SK-N-SH (cell line): ENCODE data around the gene ARHGAP21. TPM values are rescaled to one million over a fixed set of nuclear protein-coding genes. Genes with fewer than 3 reads are reported as not detected.

Experiments used
- CTCF ChIA-PET: fragments of 300-600, 350-600 bp; formaldehyde crosslinking; extraction: SDS; loops from one replicate; lab custom pipeline; 2021; lab: Yijun Ruan, JAX
- POLR2A ChIA-PET: fragments of 350-600 bp; sonication (Branson Sonifier 250); formaldehyde crosslinking; extraction: SDS; loops from one replicate; lab custom pipeline; 2020; ENCODE audit warnings: antibody characterized with exemption, inconsistent platforms; lab: Yijun Ruan, JAX
- DNase-seq: peaks from one replicate; pipeline ENCODE4 v3.0.0; 2012
- H2AFZ ChIP-seq: fragments of 200-600 bp; sonication (generic); 2 replicates; pipeline ENCODE4 v1.8.1; 2016; ENCODE audit warnings: antibody characterized with exemption, mild to moderate bottlenecking, low read depth
- H3F3A ChIP-seq: fragments of 200-600 bp; sonication (generic); replicated peaks from 2 replicates; pipeline ENCODE3; 2016; ENCODE audit warnings: antibody characterized with exemption, mild to moderate bottlenecking; ENCODE audit not compliant: insufficient read depth
- H3K27ac ChIP-seq, 2 experiments: fragments of 200-500 bp in 1 of 2; fragments of 200-600 bp in 1 of 2; sonication (Bioruptor generic) in 1 of 2; sonication (generic), shearing (Covaris generic) in 1 of 2; 2 replicates each; pipeline versions ENCODE4 v1.5.1 to v1.6.1; 2014 to 2016; ENCODE audit warnings: low read depth in 2 of 2, inconsistent platforms in 1 of 2, low read length in 1 of 2, mild to moderate bottlenecking in 1 of 2, mixed read lengths in 1 of 2
- H3K27me3 ChIP-seq: fragments of 200-600 bp; sonication (generic), shearing (Covaris generic); 2 replicates; pipeline ENCODE4 v1.6.1; 2016; ENCODE audit warnings: mixed run types; ENCODE audit not compliant: insufficient read depth
- H3K36me3 ChIP-seq, 2 experiments: fragments of 200-500 bp in 1 of 2; fragments of 200-600 bp in 1 of 2; sonication (Bioruptor generic) in 1 of 2; sonication (generic) in 1 of 2; replicated peaks in 1 of 2; 2 replicates each; pipeline versions ENCODE3 to v1.5.1; 2014 to 2016; ENCODE audit warnings: low read length in 1 of 2, mild to moderate bottlenecking in 1 of 2; ENCODE audit not compliant: insufficient read depth in 2 of 2, control insufficient read depth in 1 of 2
- H3K4me1 ChIP-seq, 2 experiments: fragments of 200-500 bp in 1 of 2; fragments of 200-600 bp in 1 of 2; sonication (Bioruptor generic) in 1 of 2; sonication (generic), shearing (Covaris generic) in 1 of 2; 2 replicates each; pipeline versions ENCODE4 v1.5.1 to v1.6.1; 2014 to 2016; ENCODE audit warnings: low read depth in 1 of 2, low read length in 1 of 2, mixed run types in 1 of 2; ENCODE audit not compliant: insufficient read depth in 2 of 2, control insufficient read depth in 1 of 2
- H3K4me2 ChIP-seq: fragments of 200-600 bp; sonication (generic), shearing (Covaris generic); 2 replicates; pipeline ENCODE4 v1.6.1; 2017; ENCODE audit warnings: mixed run types
- H3K4me3 ChIP-seq, 2 experiments: fragments of 200-500 bp in 1 of 2; fragments of 200-600 bp in 1 of 2; sonication (Bioruptor generic) in 1 of 2; sonication (generic), shearing (Covaris generic) in 1 of 2; 2 replicates each; pipeline versions ENCODE4 v1.5.1 to v1.8.1; 2014 to 2016; ENCODE audit warnings: low read depth in 2 of 2, inconsistent platforms in 1 of 2, low read length in 1 of 2, mild to moderate bottlenecking in 1 of 2, mixed read lengths in 1 of 2, moderate library complexity in 1 of 2
- H3K79me2 ChIP-seq: fragments of 200-600 bp; sonication (generic); 2 replicates; pipeline ENCODE4 v1.8.1; 2017; ENCODE audit warnings: mild to moderate bottlenecking; ENCODE audit not compliant: insufficient read depth
- H3K9ac ChIP-seq: fragments of 200-600 bp; sonication (generic); 2 replicates; pipeline ENCODE4 v1.6.1; 2017; ENCODE audit warnings: mixed run types
- H3K9me2 ChIP-seq: fragments of 200-600 bp; sonication (generic); 2 replicates; pipeline ENCODE4 v1.6.1; 2017; ENCODE audit warnings: mixed run types
- H3K9me3 ChIP-seq: fragments of 200-600 bp; sonication (generic); 2 replicates; pipeline ENCODE4 v1.6.1; 2017; ENCODE audit warnings: mixed run types, mild to moderate bottlenecking, moderate library complexity
- H4K20me1 ChIP-seq: fragments of 200-600 bp; sonication (generic); 2 replicates; pipeline ENCODE4 v1.6.1; 2017; ENCODE audit warnings: mild to moderate bottlenecking, mixed run types; ENCODE audit not compliant: insufficient read depth
- CHD2 ChIP-seq: fragments of 150-350 bp; IDR thresholded peaks from 2 replicates; pipeline ENCODE4 v1.6.1; 2018; ENCODE audit warnings: low read length; ENCODE audit not compliant: partially characterized antibody
- ELF1 ChIP-seq: IDR thresholded peaks from 2 replicates; pipeline ENCODE4 v1.4.0; 2012
- EP300 ChIP-seq, 2 experiments: IDR thresholded peaks; 2 replicates each; pipeline versions ENCODE4 v1.4.0 to v1.6.1; 2012; ENCODE audit warnings: borderline replicate concordance in 1 of 2, low read depth in 1 of 2, low read length in 1 of 2
- FOXM1 ChIP-seq: IDR thresholded peaks from 2 replicates; pipeline ENCODE4 v1.4.0; 2012; ENCODE audit warnings: low read depth, mild to moderate bottlenecking
- JUND ChIP-seq: IDR thresholded peaks from 2 replicates; pipeline ENCODE4 v1.4.0; 2012
- NFIC ChIP-seq: IDR thresholded peaks from 2 replicates; pipeline ENCODE4 v1.4.0; 2012; ENCODE audit warnings: borderline replicate concordance
- NRF1 ChIP-seq: IDR thresholded peaks from 2 replicates; pipeline ENCODE4 v1.6.1; 2012; ENCODE audit warnings: low read depth, mild to moderate bottlenecking, low read length
- RFX5 ChIP-seq: IDR thresholded peaks from 2 replicates; pipeline ENCODE4 v1.6.1; 2012; ENCODE audit warnings: mild to moderate bottlenecking, improper control_type of control experiment, low read length
- SIN3A ChIP-seq: IDR thresholded peaks from 2 replicates; pipeline ENCODE4 v1.6.1; 2012; ENCODE audit warnings: low read depth, mild to moderate bottlenecking, low read length, moderate library complexity, borderline replicate concordance
- SMC3 ChIP-seq: IDR thresholded peaks from 2 replicates; pipeline ENCODE4 v1.6.1; 2012; ENCODE audit warnings: low read depth, low read length, improper control_type of control experiment
- WGBS: methylation state at CpG from one replicate; pipeline ENCODE4 v1.1.6; 2017; ENCODE audit warnings: low lambda C conversion rate; 5-methylcytosine and 5-hydroxymethylcytosine counted together
- polyA plus RNA-seq, 3 experiments: library from polyadenylated mRNA; depleted of rRNA; stranded (reverse); fragments of >200 nt; gene quantifications; 2 replicates each; pipeline ENCODE4 v1.2.3, GENCODE V29; 2012
- TF ChIP-seq, protein P1 (sequence below): fragments of 150-350 bp; IDR thresholded peaks from 2 replicates; pipeline ENCODE4 v1.6.1; 2017; ENCODE audit warnings: antibody characterized with exemption, low read length, low read depth, borderline replicate concordance
- TF ChIP-seq, protein P2 (sequence below): IDR thresholded peaks from 2 replicates; pipeline ENCODE4 v1.6.1; 2012; ENCODE audit warnings: mild to moderate bottlenecking, low read depth, low read length, moderate library complexity

ARHGAP21 gene
- polyA plus RNA-seq, 1 of the 3 experiments (the other 2 are of a cell fraction): 27.8 TPM

DNA sequence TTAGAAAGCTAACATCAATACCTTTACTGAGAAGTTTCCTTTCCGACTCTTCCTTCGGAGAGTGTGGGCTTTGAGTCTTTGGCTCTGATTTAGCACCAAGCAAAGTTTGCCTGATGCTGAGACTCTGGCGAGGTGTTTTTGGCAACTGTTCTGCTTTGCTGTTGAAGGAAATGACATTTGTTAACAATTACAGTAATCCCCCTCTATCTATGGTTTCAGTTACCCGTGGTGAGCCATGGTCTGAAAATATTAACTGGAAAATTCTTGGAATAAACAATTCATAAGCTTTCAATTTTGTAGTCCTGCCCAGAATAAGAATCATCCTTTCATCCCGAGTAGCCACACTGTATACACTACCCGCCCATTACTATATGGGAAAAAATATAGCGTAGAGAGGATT is 126.3 kb downstream of the ARHGAP21 start:
- CTCF ChIA-PET: interaction anchor here (0.8 to 1.4 kb wide), 2 partner anchors 516 to 1278 kb away, joined by 3 to 4 read pairs; no protein-coding TSS in a partner anchor
- Histone ChIP-seq H3K9me3 (no peaks in the 10 kb centered on the region), H3K36me3 (peaks cover 86 to 98% of the 10 kb centered on the region in 2 experiments)
- TF ChIP-seq FOXM1 (no peak), SIN3A (no peak)
- TF ChIP-seq, all 33 proteins: peak for 0
- no peaks in the 10 kb centered on the region for H3K27me3 ChIP-seq
- no peaks in the 10 kb centered on the region for H4K20me1 ChIP-seq
- no peaks in the 10 kb centered on the region; a peak in 1 of 4 replicates for H3K4me1 ChIP-seq
- no peak overlapping the region for H3K4me3 ChIP-seq
- no peaks in the 10 kb centered on the region for H3K79me2 ChIP-seq
- WGBS: 87% methylated on average over 7 of the region's 7 CpGs
- POLR2A ChIA-PET: no interaction called here
- no peak overlapping the region for H3K9ac ChIP-seq
- H3F3A ChIP-seq: peaks cover 15% of the 10 kb centered on the region
- no peak overlapping the region for H3K4me2 ChIP-seq
- H2AFZ ChIP-seq: no peak overlapping the region
- DNase-seq: no peak
- no peak overlapping the region for H3K27ac ChIP-seq
- H3K9me2 ChIP-seq: no peaks in the 10 kb centered on the region

DNA sequence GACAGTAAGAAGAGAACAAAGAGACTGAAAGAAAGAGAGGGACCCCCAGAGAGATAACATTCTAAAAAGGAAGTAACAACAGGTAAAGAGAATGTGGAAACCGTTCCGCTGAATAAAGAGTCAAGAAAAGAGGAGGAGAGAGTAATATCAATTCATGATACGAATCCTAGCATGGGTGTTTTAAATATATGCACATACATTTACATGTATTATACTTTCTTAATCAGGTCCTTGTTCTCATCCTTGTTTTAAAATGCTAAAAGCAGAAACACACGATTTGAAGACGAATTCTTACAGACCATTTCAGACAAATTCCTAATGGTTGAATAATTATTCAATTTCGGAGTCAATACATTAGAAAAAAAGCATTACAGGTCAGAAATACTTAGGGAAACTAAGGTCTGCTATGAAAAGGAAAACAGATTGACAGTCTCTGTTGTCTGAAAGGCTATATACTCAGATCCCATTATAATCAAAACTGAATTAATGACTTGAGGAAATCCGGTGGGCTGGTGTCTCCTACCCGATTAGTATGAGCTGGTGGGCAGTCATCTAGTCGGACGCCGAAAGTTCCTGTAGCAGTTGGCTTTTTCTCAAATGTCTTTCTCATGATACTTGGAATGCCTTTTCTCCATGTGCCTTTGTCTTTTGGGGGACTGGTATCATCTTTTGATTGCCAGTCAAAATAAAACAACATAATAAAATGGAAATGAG is 127.3 kb downstream of the ARHGAP21 start:
- H3K79me2 ChIP-seq: no peaks in the 10 kb centered on the region
- POLR2A ChIA-PET: no interaction called here
- H3K36me3 ChIP-seq: peaks cover 85 to 99% of the 10 kb centered on the region in 2 experiments
- CTCF ChIA-PET: interaction anchor here (1.4 kb wide), 1 partner anchor 517 kb away, joined by 3 read pairs; no protein-coding TSS in a partner anchor
- H4K20me1 ChIP-seq: no peaks in the 10 kb centered on the region
- no peaks in the 10 kb centered on the region for H3K9me3 ChIP-seq
- TF ChIP-seq JUND (no peak), NRF1 (no peak), NFIC (no peak)
- TF ChIP-seq, protein P1, sequence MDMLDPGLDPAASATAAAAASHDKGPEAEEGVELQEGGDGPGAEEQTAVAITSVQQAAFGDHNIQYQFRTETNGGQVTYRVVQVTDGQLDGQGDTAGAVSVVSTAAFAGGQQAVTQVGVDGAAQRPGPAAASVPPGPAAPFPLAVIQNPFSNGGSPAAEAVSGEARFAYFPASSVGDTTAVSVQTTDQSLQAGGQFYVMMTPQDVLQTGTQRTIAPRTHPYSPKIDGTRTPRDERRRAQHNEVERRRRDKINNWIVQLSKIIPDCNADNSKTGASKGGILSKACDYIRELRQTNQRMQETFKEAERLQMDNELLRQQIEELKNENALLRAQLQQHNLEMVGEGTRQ: no peak
- H3K27ac ChIP-seq: no peak overlapping the region
- 96% methylated on average over 11 of the region's 11 CpGs for WGBS
- no peaks in the 10 kb centered on the region for H3K27me3 ChIP-seq
- no peaks in the 10 kb centered on the region for H3K9me2 ChIP-seq
- H2AFZ ChIP-seq: no peak overlapping the region
- no peak for DNase-seq
- H3F3A ChIP-seq: peaks cover 15% of the 10 kb centered on the region
- H3K4me1 ChIP-seq: no peaks in the 10 kb centered on the region; a peak in 1 of 4 replicates
- no peak overlapping the region for H3K4me2 ChIP-seq
- H3K9ac ChIP-seq: no peak overlapping the region
- H3K4me3 ChIP-seq: no peak overlapping the region

DNA sequence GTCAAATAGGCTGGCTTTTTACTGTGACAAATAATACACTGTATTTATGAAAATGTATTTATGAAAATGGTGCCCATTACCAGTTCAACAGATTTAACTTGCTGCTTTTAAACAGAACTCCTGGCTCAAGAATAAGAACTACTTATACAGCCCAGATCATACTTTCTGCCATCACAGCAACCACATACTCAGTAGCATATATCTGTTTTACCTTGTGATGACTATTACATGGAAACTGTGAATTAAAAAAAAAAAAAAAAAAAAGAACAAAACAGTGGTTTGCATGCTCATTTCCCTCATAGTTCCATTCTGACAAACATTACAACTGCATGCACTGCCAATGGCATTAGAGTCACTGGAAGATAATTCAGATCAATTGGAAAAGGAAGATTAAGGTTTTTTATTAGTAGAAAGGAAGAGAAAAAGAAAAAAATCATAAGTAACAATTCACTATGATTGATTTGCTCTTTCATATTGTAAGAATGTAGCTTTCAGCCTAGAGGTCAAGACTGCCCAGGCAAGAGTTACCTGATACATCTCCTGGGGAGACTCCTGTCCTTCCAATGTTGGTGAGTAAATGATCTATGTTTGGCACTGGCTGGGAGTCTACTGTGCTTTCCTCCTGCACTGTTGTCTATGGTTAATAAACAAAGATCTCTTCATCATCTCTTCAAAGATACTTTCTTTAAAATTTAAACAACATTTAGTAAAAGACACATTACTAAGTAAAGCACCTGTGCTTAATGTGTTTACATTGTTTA is 132.8 kb downstream of the ARHGAP21 start:
- Histone ChIP-seq H4K20me1 (no peaks in the 10 kb centered on the region), H3K9ac (no peak overlapping the region), H3K79me2 (no peaks in the 10 kb centered on the region), H3K36me3 (peaks cover 85 to 91% of the 10 kb centered on the region in 2 experiments), H3K4me1 (no peaks in the 10 kb centered on the region; a peak in 1 of 4 replicates), H3F3A (peaks cover 4% of the 10 kb centered on the region), H3K4me2 (no peak overlapping the region), H3K4me3 (no peak overlapping the region), H3K9me2 (no peaks in the 10 kb centered on the region), H2AFZ (no peak overlapping the region), H3K27ac (no peak overlapping the region), H3K9me3 (no peaks in the 10 kb centered on the region), H3K27me3 (no peaks in the 10 kb centered on the region)
- CTCF ChIA-PET: no interaction called here
- TF ChIP-seq, protein P2, sequence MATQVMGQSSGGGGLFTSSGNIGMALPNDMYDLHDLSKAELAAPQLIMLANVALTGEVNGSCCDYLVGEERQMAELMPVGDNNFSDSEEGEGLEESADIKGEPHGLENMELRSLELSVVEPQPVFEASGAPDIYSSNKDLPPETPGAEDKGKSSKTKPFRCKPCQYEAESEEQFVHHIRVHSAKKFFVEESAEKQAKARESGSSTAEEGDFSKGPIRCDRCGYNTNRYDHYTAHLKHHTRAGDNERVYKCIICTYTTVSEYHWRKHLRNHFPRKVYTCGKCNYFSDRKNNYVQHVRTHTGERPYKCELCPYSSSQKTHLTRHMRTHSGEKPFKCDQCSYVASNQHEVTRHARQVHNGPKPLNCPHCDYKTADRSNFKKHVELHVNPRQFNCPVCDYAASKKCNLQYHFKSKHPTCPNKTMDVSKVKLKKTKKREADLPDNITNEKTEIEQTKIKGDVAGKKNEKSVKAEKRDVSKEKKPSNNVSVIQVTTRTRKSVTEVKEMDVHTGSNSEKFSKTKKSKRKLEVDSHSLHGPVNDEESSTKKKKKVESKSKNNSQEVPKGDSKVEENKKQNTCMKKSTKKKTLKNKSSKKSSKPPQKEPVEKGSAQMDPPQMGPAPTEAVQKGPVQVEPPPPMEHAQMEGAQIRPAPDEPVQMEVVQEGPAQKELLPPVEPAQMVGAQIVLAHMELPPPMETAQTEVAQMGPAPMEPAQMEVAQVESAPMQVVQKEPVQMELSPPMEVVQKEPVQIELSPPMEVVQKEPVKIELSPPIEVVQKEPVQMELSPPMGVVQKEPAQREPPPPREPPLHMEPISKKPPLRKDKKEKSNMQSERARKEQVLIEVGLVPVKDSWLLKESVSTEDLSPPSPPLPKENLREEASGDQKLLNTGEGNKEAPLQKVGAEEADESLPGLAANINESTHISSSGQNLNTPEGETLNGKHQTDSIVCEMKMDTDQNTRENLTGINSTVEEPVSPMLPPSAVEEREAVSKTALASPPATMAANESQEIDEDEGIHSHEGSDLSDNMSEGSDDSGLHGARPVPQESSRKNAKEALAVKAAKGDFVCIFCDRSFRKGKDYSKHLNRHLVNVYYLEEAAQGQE: no peak
- TF ChIP-seq ELF1 (no peak), JUND (no peak), CHD2 (no peak), EP300 (IDR thresholded peaks at IDR 0.05; ENCODE audit: borderline replicate concordance in 1 of 2, low read depth in 1 of 2, low read length in 1 of 2) (no peak), RFX5 (no peak), SMC3 (no peak)
- no peak for DNase-seq
- POLR2A ChIA-PET: no interaction called here
